ENCODE measurements around the gene GATAD2A.
A peak's percentile ranks its signal among the peaks of the same experiment; 100 is the strongest.

Gene GATAD2A

GRCh38 chr19:19477705-19478383 is 72.4 kb downstream of the GATAD2A start:
- no peak overlapping the region for H2AFZ ChIP-seq (ENCODE audit: low read depth, low read length)
- H3K9ac ChIP-seq (ENCODE audit: low read depth, low read length), result no peak overlapping the region
- H3K36me3 ChIP-seq (ENCODE audit: insufficient read depth, low read length), result peaks cover 88% of the 10 kb centered on the region
- H3K79me2 ChIP-seq (ENCODE audit: insufficient read depth, low read length), result peaks cover 99% of the 10 kb centered on the region
- H3K27me3 ChIP-seq (ENCODE audit: insufficient read depth, low read length, poor library complexity), result no peaks in the 10 kb centered on the region
- H3K4me3 ChIP-seq (ENCODE audit: low read depth in 1 of 2, low read length in 2 of 2), result no peak overlapping the region
- H3K27ac ChIP-seq (ENCODE audit: low read length), result no peak overlapping the region
- H3K9me3 ChIP-seq (ENCODE audit: insufficient read depth, low read length, severe bottlenecking), result no peaks in the 10 kb centered on the region
- no peak for DNase-seq
- H3K4me2 ChIP-seq (ENCODE audit: insufficient read depth, low read length), result no peak overlapping the region
- TF ChIP-seq CTCF (IDR thresholded peaks at IDR 0.05; ENCODE audit: borderline replicate concordance, extremely low read depth, low read length, poor library complexity, severe bottlenecking), result no peak
- no peak for TF ChIP-seq EZH2 (IDR thresholded peaks at IDR 0.05; ENCODE audit: borderline replicate concordance, low read depth, low read length, severe bottlenecking)
- H4K20me1 ChIP-seq (ENCODE audit: insufficient read depth, low read length), result peaks cover 86% of the 10 kb centered on the region
- no peaks in the 10 kb centered on the region for H3K4me1 ChIP-seq (ENCODE audit: insufficient read depth, low read length)
- no peak for ATAC-seq (ENCODE audit: insufficient read depth, low read depth)

GRCh38 chr19:19480688-19481087 is 75.2 kb downstream of the GATAD2A start:
- Histone ChIP-seq H2AFZ (ENCODE audit: low read depth, low read length) (no peak overlapping the region), H3K4me2 (ENCODE audit: insufficient read depth, low read length) (no peak overlapping the region), H3K79me2 (ENCODE audit: insufficient read depth, low read length) (peaks cover 95% of the 10 kb centered on the region), H3K9me3 (ENCODE audit: insufficient read depth, low read length, severe bottlenecking) (no peaks in the 10 kb centered on the region), H3K4me1 (ENCODE audit: insufficient read depth, low read length) (no peaks in the 10 kb centered on the region), H3K27me3 (ENCODE audit: insufficient read depth, low read length, poor library complexity) (no peaks in the 10 kb centered on the region), H3K9ac (ENCODE audit: low read depth, low read length) (no peak overlapping the region), H4K20me1 (ENCODE audit: insufficient read depth, low read length) (peaks cover 82% of the 10 kb centered on the region), H3K36me3 (ENCODE audit: insufficient read depth, low read length) (peaks cover 83% of the 10 kb centered on the region), H3K27ac (ENCODE audit: low read length) (no peak overlapping the region), H3K4me3 (ENCODE audit: low read depth in 1 of 2, low read length in 2 of 2) (no peak overlapping the region)
- TF ChIP-seq EZH2 (IDR thresholded peaks at IDR 0.05; ENCODE audit: borderline replicate concordance, low read depth, low read length, severe bottlenecking), result no peak
- no peak for TF ChIP-seq CTCF (IDR thresholded peaks at IDR 0.05; ENCODE audit: borderline replicate concordance, extremely low read depth, low read length, poor library complexity, severe bottlenecking)
- ATAC-seq (ENCODE audit: insufficient read depth, low read depth), result peak; percentile 55; the same call in 2 of the 3 replicates
- no peak for DNase-seq

- Histone ChIP-seq H4K20me1 (ENCODE audit: insufficient read depth, low read length) (peaks cover 80% of the 10 kb centered on the region), H3K79me2 (ENCODE audit: insufficient read depth, low read length) (peaks cover 94% of the 10 kb centered on the region), H3K27ac (ENCODE audit: low read length) (0 out of 2 replicates have a peak overlapping the region, but pooled peaks have one; percentile 18), H3K27me3 (ENCODE audit: insufficient read depth, low read length, poor library complexity) (no peaks in the 10 kb centered on the region), H2AFZ (ENCODE audit: low read depth, low read length) (no peak overlapping the region), H3K9me3 (ENCODE audit: insufficient read depth, low read length, severe bottlenecking) (no peaks in the 10 kb centered on the region), H3K4me1 (ENCODE audit: insufficient read depth, low read length) (peaks cover 13% of the 10 kb centered on the region), H3K4me3 (ENCODE audit: low read depth in 1 of 2, low read length in 2 of 2) (no peak overlapping the region), H3K36me3 (ENCODE audit: insufficient read depth, low read length) (peaks cover 82% of the 10 kb centered on the region), H3K4me2 (ENCODE audit: insufficient read depth, low read length) (no peak overlapping the region), H3K9ac (ENCODE audit: low read depth, low read length) (no peak overlapping the region)
- ATAC-seq (ENCODE audit: insufficient read depth, low read depth), result no peak
- TF ChIP-seq EZH2 (IDR thresholded peaks at IDR 0.05; ENCODE audit: borderline replicate concordance, low read depth, low read length, severe bottlenecking) (no peak), CTCF (IDR thresholded peaks at IDR 0.05; ENCODE audit: borderline replicate concordance, extremely low read depth, low read length, poor library complexity, severe bottlenecking) (no peak)
- no peak for DNase-seq
Observed at GRCh38 chr19:19482809-19483596, 77.5 kb downstream of the GATAD2A start.

All from DND-41 (cell line).